ENCODE data around the gene ADAD2. TPM values are rescaled to one million over a fixed set of nuclear protein-coding genes. Genes with fewer than 3 reads are reported as not detected.

ADAD2 gene
- polyA plus RNA-seq, 2 donors, result 3.6 to 11.5 TPM

DNA sequence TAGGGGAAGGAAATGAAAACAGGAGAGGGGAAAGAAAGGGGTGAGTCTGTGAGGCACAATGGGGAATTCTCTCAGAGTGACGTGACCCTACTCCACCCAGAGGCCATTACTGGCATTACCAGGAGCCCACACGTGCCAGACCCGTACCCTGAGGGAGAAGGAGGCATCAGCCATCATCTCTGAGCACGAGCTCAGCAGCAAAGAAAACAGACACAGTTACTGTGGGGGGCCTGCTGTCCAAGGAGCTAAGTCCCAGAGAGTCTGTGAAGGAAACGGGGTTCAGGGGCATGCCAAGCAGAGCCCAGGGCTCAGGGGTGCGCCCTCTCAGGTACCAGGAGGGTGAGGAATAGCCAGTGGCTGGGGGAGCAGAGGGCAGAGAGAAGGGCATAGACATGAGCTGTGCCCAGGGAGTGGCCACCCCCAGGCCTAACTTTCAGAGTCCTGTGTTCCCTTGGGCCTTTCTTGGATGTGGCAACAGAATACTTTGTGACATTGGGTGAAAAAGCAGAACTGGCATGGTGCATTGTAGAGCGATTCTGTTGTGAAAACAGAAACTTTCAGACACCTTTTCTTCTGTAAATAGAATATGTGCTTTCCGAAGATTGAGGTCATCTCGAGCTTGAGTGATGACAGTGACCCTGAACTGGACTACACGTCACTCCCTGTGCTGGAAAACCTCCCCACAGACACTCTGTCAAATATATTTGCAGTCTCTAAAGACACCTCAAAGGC lies 15.4 kb upstream of the ADAD2 start:
- H3K9me3 ChIP-seq (ENCODE audit: control insufficient read depth in 2 of 2, insufficient read depth in 1 of 2, low read depth in 1 of 2, low read length in 1 of 2), result no peaks in the 10 kb centered on the region
- no peaks in the 10 kb centered on the region for H3K27me3 ChIP-seq (ENCODE audit: control insufficient read depth in 1 of 2, insufficient read depth in 2 of 2, low read length in 2 of 2)
- no peak overlapping the region for H3K27ac ChIP-seq (ENCODE audit: low read depth in 2 of 2, low read length in 1 of 2)
- 32 to 62% methylated on average over 10 of the region's 10 CpGs for WGBS, 2 donors
- peaks cover 12 to 14% of the 10 kb centered on the region in 2 donors for H3K4me1 ChIP-seq (ENCODE audit: control insufficient read depth in 2 of 2, insufficient read depth in 2 of 2, low read length in 1 of 2)
- no peak overlapping the region for H3K4me3 ChIP-seq (ENCODE audit: low read depth in 1 of 2, low read length in 2 of 2)
- peaks cover 7 to 22% of the 10 kb centered on the region in 2 donors for H3K36me3 ChIP-seq (ENCODE audit: control insufficient read depth in 2 of 2, insufficient read depth in 2 of 2, low read length in 1 of 2)

DNA sequence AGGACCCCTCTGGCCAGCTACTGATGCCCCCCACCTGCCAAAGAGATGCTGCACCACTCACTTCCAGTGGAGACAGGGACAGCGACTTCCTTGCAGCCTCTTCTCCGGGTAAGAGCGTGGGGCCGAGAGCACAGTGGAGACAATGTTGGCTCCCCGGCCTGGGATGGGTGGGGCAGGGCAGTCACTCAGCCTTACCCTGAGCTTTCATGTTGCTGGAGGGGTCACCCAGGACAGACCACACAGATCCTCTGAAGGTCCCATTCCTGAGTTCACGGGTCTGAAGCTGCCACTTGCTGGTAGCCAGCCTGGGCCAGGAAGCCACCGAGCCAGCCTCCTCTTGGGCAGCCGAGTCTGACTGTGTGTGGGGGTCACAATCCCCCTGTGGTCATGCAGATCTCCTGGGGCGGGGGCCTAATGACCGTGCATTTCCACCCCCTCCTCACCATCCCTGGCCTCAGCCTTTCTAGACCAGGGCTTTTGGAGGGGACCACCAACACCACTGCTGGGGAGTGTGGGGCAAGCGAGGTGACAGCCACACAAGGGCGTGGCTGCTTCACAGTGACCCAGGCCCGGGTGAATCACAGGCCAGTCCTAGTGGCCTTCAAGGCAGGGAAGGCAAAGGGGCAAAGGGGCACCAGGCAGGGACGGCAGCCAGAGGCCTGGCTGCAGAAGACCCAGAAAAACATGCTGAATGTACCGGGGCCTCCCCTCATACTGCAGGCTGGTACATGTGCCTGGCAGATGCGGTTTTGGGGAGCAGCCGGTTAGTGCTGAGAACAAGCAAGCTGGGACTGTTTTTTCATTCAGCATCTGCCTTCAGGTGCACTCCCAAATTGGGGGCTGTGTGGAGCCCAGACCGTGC lies 14.5 kb upstream of the ADAD2 start:
- 49 to 51% methylated on average over 18 of the region's 18 CpGs for WGBS, 2 donors
- no peaks in the 10 kb centered on the region for H3K27me3 ChIP-seq (ENCODE audit: control insufficient read depth in 1 of 2, insufficient read depth in 2 of 2, low read length in 2 of 2)
- H3K9me3 ChIP-seq (ENCODE audit: control insufficient read depth in 2 of 2, insufficient read depth in 1 of 2, low read depth in 1 of 2, low read length in 1 of 2), result no peaks in the 10 kb centered on the region
- H3K36me3 ChIP-seq (ENCODE audit: control insufficient read depth in 2 of 2, insufficient read depth in 2 of 2, low read length in 1 of 2), result peaks cover 7 to 30% of the 10 kb centered on the region in 2 donors
- peaks cover 12 to 14% of the 10 kb centered on the region in 2 donors for H3K4me1 ChIP-seq (ENCODE audit: control insufficient read depth in 2 of 2, insufficient read depth in 2 of 2, low read length in 1 of 2)
- no peak overlapping the region for H3K4me3 ChIP-seq (ENCODE audit: low read depth in 1 of 2, low read length in 2 of 2)
- H3K27ac ChIP-seq (ENCODE audit: low read depth in 2 of 2, low read length in 1 of 2), result peak overlapping the region; percentile 56 to 63

- 25 to 49% methylated on average over 9 of the region's 9 CpGs for WGBS, 2 donors
- H3K27ac ChIP-seq (ENCODE audit: low read depth in 2 of 2, low read length in 1 of 2), result peak overlapping the region; percentile 63 to 68
- H3K4me1 ChIP-seq (ENCODE audit: control insufficient read depth in 2 of 2, insufficient read depth in 2 of 2, low read length in 1 of 2), result peaks cover 12 to 14% of the 10 kb centered on the region in 2 donors
- H3K4me3 ChIP-seq (ENCODE audit: low read depth in 1 of 2, low read length in 2 of 2), result no peak overlapping the region
- peaks cover 7 to 42% of the 10 kb centered on the region in 2 donors for H3K36me3 ChIP-seq (ENCODE audit: control insufficient read depth in 2 of 2, insufficient read depth in 2 of 2, low read length in 1 of 2)
- H3K27me3 ChIP-seq (ENCODE audit: control insufficient read depth in 1 of 2, insufficient read depth in 2 of 2, low read length in 2 of 2), result no peaks in the 10 kb centered on the region
- no peaks in the 10 kb centered on the region for H3K9me3 ChIP-seq (ENCODE audit: control insufficient read depth in 2 of 2, insufficient read depth in 1 of 2, low read depth in 1 of 2, low read length in 1 of 2)
Measured at GRCh38 chr16:84177741-84178073, 13.2 kb upstream of the ADAD2 start.

DNA sequence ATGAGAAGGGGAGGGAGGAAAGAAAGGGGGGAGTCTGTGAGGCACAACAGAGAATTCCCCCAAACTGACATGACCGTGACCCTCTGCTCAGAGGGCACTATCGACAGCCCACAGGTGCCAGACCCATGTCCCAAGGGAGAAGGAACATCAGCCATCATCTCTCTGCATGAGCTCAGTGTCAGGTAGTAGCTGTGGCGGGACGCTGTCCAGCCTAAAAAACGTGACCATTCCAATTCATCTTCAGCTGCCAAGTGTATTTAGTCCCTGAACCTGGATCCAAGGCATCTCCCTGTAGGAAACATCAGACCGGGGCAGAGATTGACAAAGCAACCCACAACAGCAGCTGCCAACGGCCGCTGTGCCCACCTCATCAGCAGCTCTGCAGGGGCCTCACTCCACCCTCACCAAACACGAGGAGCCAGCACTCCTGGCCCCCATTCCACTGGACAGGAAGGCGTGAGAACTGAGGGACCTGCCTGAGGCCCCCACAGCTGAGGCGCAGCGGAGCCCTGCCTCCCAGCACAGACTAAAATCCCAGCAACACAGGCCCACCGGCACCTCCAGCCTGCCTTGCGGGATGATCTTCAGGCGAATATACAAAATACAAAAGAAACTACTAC lies 12.7 kb upstream of the ADAD2 start:
- peak overlapping the region in 1 of 2 donors; percentile 68 for H3K27ac ChIP-seq (ENCODE audit: low read depth in 2 of 2, low read length in 1 of 2)
- peaks cover 7 to 47% of the 10 kb centered on the region in 2 donors for H3K36me3 ChIP-seq (ENCODE audit: control insufficient read depth in 2 of 2, insufficient read depth in 2 of 2, low read length in 1 of 2)
- WGBS, 2 donors, result 79 to 85% methylated on average over 15 of the region's 15 CpGs
- H3K9me3 ChIP-seq (ENCODE audit: control insufficient read depth in 2 of 2, insufficient read depth in 1 of 2, low read depth in 1 of 2, low read length in 1 of 2), result no peaks in the 10 kb centered on the region
- peaks cover 12 to 14% of the 10 kb centered on the region in 2 donors for H3K4me1 ChIP-seq (ENCODE audit: control insufficient read depth in 2 of 2, insufficient read depth in 2 of 2, low read length in 1 of 2)
- H3K27me3 ChIP-seq (ENCODE audit: control insufficient read depth in 1 of 2, insufficient read depth in 2 of 2, low read length in 2 of 2), result no peaks in the 10 kb centered on the region
- no peak overlapping the region for H3K4me3 ChIP-seq (ENCODE audit: low read depth in 1 of 2, low read length in 2 of 2)

- Histone ChIP-seq H3K4me3 (ENCODE audit: low read depth in 1 of 2, low read length in 2 of 2) (no peak overlapping the region), H3K27ac (ENCODE audit: low read depth in 2 of 2, low read length in 1 of 2) (no peak overlapping the region), H3K4me1 (ENCODE audit: control insufficient read depth in 2 of 2, insufficient read depth in 2 of 2, low read length in 1 of 2) (peaks cover 12 to 14% of the 10 kb centered on the region in 2 donors), H3K27me3 (ENCODE audit: control insufficient read depth in 1 of 2, insufficient read depth in 2 of 2, low read length in 2 of 2) (no peaks in the 10 kb centered on the region), H3K9me3 (ENCODE audit: control insufficient read depth in 2 of 2, insufficient read depth in 1 of 2, low read depth in 1 of 2, low read length in 1 of 2) (no peaks in the 10 kb centered on the region), H3K36me3 (ENCODE audit: control insufficient read depth in 2 of 2, insufficient read depth in 2 of 2, low read length in 1 of 2) (peaks cover 7 to 52% of the 10 kb centered on the region in 2 donors)
- WGBS, 2 donors, result 91 to 95% methylated on average over 28 of the region's 28 CpGs
Measured at GRCh38 chr16:84178892-84179611, 11.9 kb upstream of the ADAD2 start.

DNA sequence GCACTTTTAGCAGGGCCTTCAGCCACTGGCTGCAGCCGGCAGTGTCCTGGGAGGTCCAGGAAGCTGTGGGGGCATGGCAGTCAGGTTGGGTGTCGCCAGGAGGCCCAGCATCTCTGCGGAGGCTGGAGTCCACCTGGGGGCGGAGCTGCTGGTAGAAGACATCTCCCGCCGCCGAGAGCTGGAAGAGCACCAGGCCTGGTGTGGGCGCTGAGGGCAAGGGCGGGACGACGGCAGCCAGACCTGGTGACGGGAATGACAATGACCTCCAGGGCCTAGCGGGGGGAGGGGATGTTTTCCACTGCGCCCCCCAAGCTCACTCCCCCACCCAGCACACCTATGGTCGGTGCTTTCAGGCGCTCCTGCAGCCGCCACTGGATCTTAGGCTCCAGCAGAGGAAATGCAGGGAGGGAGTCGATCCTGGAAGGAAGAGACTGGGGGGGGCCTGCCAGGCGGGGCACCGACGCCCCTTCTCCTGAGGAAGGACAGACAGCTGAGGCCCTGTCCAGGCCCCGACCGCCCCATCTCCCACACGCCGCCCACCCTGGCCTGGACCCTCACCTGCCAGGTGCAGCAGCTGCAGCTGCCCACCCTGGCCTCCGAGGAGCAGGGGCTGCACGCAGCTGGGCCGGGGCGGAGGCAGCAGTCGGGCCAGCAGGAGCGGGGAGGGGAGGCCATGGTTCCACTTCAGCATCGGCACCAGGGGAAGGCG lies 11.2 kb upstream of the ADAD2 start:
- H3K4me3 ChIP-seq (ENCODE audit: low read depth in 1 of 2, low read length in 2 of 2), result no peak overlapping the region
- H3K9me3 ChIP-seq (ENCODE audit: control insufficient read depth in 2 of 2, insufficient read depth in 1 of 2, low read depth in 1 of 2, low read length in 1 of 2), result no peaks in the 10 kb centered on the region
- no peaks in the 10 kb centered on the region for H3K27me3 ChIP-seq (ENCODE audit: control insufficient read depth in 1 of 2, insufficient read depth in 2 of 2, low read length in 2 of 2)
- 85 to 87% methylated on average over 32 to 33 of the region's 33 CpGs for WGBS, 2 donors
- peaks cover 12 to 14% of the 10 kb centered on the region in 2 donors for H3K4me1 ChIP-seq (ENCODE audit: control insufficient read depth in 2 of 2, insufficient read depth in 2 of 2, low read length in 1 of 2)
- peaks cover 7 to 55% of the 10 kb centered on the region in 2 donors for H3K36me3 ChIP-seq (ENCODE audit: control insufficient read depth in 2 of 2, insufficient read depth in 2 of 2, low read length in 1 of 2)
- no peak overlapping the region for H3K27ac ChIP-seq (ENCODE audit: low read depth in 2 of 2, low read length in 1 of 2)

DNA sequence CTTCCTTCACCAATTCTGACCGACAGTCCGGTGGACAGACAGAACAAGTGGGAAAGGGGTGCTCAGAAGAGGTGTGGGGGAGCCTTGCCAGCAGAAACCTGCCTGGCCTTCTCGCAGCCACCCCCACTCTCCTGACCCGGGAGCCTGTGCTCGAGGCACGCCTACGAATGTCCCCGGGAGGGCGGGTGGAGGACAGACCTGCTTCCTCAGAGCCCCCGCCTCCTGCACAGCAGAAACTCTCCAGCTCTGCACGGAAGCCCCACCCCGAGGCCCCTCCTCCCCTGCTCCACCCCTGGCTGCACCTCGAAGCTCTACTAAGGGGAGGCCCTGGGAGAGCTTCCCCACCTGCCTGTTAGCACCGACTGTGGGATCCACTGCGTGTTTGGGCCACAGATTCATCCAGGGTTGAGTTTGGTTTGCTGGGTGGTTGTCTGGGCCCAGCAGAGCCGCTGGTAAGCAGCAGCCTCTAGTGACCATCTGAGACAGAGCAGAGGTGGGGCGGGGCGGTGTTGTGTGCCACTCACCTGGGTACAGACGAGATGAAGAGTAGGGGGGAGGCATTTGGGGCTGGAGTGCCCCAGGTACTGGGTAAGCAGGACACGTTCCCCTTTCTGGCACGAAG lies 10.3 kb upstream of the ADAD2 start:
- Histone ChIP-seq H3K4me3 (ENCODE audit: low read depth in 1 of 2, low read length in 2 of 2) (no peak overlapping the region), H3K36me3 (ENCODE audit: control insufficient read depth in 2 of 2, insufficient read depth in 2 of 2, low read length in 1 of 2) (peaks cover 7 to 59% of the 10 kb centered on the region in 2 donors), H3K9me3 (ENCODE audit: control insufficient read depth in 2 of 2, insufficient read depth in 1 of 2, low read depth in 1 of 2, low read length in 1 of 2) (no peaks in the 10 kb centered on the region), H3K4me1 (ENCODE audit: control insufficient read depth in 2 of 2, insufficient read depth in 2 of 2, low read length in 1 of 2) (peaks cover 10 to 14% of the 10 kb centered on the region in 2 donors), H3K27ac (ENCODE audit: low read depth in 2 of 2, low read length in 1 of 2) (no peak overlapping the region), H3K27me3 (ENCODE audit: control insufficient read depth in 1 of 2, insufficient read depth in 2 of 2, low read length in 2 of 2) (no peaks in the 10 kb centered on the region)
- WGBS, 2 donors, result 74 to 75% methylated on average over 21 of the region's 21 CpGs

DNA sequence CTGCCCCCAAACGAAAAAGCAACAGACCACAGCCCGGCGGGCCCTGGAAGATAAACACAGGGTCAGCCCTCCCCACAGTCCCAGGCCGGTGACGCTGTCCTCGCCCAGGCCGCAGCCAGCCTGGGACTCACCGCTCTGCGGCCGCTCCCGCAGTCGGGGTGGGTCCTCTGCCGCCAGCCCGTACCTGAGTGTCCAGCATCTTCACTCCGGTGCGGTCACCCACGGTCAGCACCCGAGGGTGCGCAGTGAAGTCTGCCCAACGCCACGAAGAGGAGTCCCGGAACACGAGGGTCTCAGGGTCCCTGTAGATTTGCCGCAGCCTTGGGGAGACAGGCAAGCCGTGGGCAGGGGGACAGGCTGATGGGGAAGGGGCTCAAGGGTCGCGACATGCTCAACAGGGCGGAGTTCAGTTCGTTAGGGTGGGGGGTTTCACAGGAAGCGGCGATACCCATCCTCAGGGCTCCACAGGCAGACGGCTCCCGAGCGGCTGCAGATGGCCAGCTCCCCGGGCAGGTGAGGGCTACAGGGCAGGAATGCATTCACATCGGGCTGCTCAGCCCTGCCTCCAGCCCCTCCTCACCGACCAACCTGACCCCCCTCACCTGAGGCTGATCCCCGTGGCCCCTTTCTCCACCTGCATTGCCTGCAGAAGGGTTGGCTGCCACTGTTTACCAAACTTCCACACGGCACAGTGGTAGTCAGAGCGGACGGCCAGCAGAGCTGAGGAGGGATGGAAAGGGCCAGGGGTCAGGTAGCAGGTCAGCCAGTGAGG lies 9.6 kb upstream of the ADAD2 start:
- Histone ChIP-seq H3K9me3 (ENCODE audit: control insufficient read depth in 2 of 2, insufficient read depth in 1 of 2, low read depth in 1 of 2, low read length in 1 of 2) (no peaks in the 10 kb centered on the region), H3K27me3 (ENCODE audit: control insufficient read depth in 1 of 2, insufficient read depth in 2 of 2, low read length in 2 of 2) (no peaks in the 10 kb centered on the region), H3K4me1 (ENCODE audit: control insufficient read depth in 2 of 2, insufficient read depth in 2 of 2, low read length in 1 of 2) (peaks cover 8 to 11% of the 10 kb centered on the region in 2 donors), H3K36me3 (ENCODE audit: control insufficient read depth in 2 of 2, insufficient read depth in 2 of 2, low read length in 1 of 2) (peaks cover 7 to 59% of the 10 kb centered on the region in 2 donors), H3K4me3 (ENCODE audit: low read depth in 1 of 2, low read length in 2 of 2) (no peak overlapping the region), H3K27ac (ENCODE audit: low read depth in 2 of 2, low read length in 1 of 2) (no peak overlapping the region)
- WGBS, 2 donors, result 86 to 93% methylated on average over 38 to 41 of the region's 41 CpGs

Measured in esophagus (tissue), 2 donors.